ENCODE data around the gene CFAP99. TPM values are rescaled to one million over a fixed set of nuclear protein-coding genes. Genes with fewer than 3 reads are reported as not detected.

Gene CFAP99
- total RNA-seq, 1 donor from 2014 or later: 0.17 TPM

DNA sequence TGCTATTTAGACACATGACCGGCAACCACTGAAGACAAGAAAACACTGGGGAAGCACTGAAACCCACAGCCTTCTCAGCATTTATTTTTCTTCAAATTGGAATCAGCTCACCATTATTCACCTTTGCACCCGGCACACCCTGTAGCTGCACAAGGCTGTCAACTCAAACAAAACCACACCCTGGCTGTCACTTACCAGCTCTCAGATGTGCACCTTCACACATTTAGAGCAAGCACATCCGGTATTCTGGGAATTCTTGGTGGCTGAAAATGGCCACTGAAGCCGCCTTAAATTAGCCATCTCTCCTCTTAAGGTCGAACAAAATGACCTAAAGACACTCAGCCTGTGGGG is 6.2 kb upstream of the CFAP99 start:
- DNase-seq: no peak

DNA sequence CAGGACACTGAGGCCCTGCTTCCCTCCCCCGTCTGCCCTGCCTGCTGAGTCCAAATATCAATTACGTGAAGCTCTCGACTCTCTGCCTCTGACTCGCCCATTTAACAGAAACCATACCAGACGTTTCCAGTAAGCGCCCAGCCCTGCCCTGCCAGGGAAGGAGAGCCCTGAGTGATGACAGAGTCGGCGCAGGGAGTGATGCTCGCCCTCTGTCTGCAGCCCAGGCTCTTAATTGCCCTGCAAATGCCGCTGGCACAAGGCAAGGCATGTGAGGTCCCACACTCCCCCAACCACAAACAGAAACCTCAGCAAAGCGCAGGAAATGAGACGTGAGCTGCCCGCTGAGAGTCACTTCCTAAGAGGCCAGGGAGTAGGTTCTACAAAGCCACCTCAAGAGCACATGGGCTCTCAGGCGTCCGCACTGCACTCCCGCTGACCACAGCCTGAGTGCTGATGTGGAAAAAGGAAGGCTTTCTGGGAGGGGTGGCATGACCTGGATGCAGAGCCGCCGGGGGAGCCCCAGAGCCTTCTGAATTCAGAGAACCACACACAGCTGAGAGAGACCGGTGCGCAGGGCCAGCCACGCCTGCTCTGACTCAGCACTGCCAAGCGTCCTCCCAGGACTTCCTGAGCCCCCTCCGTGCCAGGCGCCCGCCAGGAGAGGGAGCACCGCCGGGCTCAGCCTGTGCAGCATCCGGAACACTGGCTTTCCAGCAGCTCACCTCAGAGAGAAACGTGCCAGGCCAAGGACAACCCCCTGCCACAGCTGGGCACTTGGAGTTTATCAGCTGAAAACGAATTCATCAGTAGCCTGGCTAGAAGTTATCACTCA is 5.7 kb upstream of the CFAP99 start:
- peak; percentile 97 for DNase-seq

- DNase-seq: peak; percentile 62
These were observed 4.7 kb upstream of the CFAP99 start for GRCh38 chr4:2413821-2414610.

- DNase-seq: no peak
These were observed 3.5 kb upstream of the CFAP99 start for GRCh38 chr4:2415213-2415612.

GRCh38 chr4:2415881-2416563 is 2.7 kb upstream of the CFAP99 start:
- peak; percentile 47 for DNase-seq

DNA sequence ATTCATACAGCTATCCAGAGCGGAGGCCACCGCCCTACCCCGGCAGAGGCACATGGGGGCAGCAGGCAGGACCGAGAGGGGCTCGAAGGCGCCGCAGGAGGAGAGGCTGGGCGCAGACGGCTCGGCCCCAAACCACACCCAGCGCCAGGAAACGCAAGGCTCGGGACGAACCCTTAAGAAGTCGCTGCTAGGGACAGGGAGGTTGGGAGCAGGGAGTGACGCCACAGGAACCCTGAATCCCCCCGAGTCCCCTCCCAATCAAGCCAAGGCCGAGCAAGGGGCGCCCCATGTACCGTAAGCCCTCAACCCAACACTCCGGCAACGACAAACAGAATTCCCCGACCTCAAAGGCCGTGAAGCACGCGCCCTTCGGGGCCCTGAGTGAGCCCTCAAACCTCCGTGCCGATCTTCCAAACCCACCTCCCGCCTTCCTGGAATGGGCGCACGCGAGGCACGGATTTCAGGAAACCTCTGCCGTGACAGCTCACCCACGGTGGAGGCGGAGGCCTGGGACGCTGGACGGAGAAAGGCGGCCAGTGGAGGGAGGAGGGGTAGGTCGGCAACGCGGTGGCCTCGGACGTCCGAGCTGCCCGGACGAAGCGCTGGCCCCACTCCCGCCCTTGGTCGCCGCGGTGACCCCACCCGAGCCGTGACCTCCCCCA is 2.1 kb upstream of the CFAP99 start:
- DNase-seq: peak; percentile 62

DNA sequence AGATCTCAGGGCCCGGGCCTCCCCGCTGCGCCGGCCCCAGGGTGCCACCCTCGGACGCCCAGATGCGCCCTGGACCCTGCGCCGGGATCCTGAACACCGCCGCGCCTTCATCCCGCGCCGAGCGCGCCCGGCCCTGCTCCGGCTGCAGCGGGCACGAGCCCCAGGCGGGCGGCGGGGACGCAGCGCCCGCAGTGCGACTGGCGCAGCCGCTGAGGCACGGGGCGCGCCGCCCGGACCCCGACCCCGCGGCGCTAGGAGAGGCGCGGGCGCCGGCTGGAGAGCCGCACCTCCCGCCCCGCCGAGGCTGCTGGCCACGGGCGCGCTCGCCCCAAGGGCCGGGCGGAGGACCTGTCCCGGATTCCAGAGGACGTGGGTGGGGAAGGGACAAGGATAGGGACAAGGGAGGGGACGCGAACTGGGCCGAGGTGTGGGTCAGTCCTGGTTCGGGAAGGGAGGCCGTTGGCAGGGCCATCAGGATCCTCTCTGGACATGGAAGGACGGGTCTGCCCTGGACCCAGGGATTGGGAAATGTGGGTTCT is 1.5 kb upstream of the CFAP99 start:
- peak; percentile 48 for DNase-seq

DNA sequence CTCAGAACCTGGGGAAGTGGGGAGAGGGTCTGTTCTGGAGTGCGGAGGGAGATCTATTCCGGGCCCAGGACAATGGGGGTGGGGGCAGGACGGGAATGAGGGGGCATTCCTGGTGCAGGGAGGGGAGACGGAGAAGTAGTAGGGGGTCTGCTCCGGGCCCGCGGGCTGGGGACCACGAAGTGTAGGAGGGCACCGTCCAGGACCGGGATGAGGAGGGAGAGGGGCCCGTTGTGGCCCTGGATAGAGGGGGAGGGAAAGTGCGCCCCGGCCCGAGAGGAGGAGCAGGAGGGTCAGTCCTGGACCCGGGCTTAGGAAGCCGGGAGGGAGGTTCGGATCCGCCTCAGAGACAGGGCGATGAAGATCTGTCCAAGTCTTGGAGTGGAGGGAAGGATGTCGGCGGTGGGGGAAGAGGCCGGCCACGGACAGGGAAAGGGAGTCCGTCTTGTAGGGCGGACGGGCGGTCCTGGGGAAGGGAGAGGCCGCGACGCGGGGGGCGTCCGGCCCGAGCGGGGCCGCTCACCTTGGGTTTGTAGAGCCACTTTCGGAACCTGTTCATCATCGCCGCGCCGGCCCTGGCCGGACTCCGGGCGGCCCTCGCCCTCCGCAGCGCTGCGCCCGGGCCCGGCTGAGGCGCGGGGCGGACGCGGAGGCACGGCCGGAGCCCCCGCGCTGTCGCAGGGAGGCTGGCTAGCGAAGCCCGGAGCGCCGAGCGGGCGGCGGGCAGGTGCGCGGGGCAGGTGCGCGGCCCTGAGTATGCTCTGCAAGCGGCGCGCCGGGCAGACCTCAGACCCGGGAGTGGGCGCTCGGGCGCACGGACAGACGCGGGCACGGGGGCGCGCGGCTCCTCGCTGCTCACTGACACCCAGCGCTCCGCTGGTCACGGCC is 748 bp upstream of the CFAP99 start, which contains the start of gene ZFYVE28:
ZFYVE28 (minus strand) TSS at position 881 of the 885 bp plus-strand sequence; CDS start at position 559, 322 bp downstream.
- DNase-seq: peak; percentile 55

DNA sequence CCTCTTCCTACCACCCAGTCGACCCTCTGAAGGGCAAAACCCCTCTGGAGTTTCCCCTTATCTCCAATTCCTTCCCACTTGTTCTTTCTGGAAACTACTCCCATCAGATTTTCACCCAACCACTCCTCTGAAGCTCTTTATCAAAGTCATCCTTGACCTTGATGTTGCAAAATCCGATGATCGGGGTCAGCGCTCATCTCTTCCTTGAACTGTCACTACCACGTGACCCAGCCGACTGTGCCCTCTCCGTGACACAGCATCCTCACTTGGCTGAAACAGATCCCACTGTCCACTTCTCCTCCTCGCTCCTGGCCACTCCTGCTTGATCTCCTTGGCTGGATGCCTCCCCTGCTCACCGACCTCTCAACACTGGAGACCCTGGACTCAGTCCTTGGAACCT is 1.1 kb downstream of the CFAP99 start:
- DNase-seq: no peak

DNA sequence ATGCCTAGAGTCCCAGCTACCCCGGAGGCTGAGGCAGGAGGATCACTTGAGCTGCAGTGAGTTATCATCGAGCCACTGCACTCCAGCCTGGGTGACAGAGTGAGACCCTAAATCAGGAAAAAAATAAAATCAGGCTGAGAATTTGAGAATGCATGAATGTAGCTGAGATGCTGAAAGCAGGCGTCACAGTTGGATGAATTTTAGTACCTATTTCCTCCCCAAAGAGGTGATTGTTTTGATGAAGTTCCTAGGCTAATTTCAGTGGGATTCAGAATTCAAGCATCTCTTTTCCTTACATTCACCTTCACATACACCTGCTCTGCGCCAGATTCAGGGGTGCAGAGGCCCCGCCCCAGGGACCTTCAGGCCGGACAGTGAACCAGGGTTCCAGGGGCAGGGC is 3.2 kb downstream of the CFAP99 start:
- DNase-seq: no peak

DNA sequence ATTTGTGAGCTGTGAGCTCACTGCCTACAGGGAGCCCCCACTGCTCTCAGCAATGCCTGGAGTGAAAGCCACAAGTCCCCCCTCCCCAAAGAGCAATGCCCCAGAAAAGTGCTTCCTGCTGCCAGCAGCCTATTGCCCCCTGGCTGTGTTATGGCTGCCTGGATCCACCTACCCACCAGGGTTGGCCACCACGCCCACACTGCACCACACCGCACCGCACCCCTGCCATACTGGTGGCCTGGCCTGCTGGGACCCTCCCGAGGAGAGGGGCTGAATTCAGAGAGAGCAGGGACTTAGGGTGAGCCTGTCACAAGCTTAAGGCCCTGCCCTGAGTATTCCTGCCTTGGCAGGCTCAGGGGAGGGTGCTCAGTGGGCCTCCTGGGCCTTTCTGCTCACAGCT is 4.3 kb downstream of the CFAP99 start:
- DNase-seq: no peak

- DNase-seq: no peak
These were observed 4.9 kb downstream of the CFAP99 start for GRCh38 chr4:2423695-2424094.

GRCh38 chr4:2424581-2424980 is 5.8 kb downstream of the CFAP99 start:
- DNase-seq: no peak

DNA sequence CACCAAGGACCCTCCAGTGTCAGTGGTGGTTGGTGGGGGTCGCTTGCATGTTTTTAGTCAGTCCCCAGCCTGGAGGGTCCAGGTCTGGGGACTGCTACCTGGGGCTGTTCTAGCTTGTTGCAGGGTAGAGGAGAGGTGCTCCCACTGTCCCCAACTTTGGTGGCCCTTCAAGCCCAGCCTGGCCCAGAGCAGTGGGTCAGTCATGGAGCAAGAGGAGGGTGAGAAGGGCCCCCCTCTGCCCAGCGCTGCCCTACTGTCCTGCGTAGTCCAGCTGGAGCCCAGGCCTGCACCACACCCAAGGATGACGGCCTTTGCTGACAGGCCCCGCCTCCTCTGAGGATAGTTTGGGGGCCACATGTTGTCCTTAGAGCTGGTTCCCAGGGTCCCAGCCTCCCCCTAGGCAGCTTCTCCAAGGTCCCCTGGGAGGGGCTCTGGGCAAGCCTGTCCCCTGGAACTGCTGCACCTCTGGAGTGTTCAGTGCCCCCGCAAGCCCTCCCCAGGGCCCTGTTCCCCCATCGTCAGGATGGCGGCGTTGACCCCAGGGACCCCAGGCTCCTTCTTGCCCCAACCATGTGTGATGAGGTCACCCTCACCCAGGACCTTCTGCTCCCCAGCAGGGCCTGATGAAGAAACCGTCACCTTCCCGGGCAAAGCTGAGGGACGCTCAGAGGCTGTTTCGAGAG is 6.8 kb downstream of the CFAP99 start:
- DNase-seq: no peak

GRCh38 chr4:2426069-2426397 is 7.3 kb downstream of the CFAP99 start:
- no peak for DNase-seq

DNA sequence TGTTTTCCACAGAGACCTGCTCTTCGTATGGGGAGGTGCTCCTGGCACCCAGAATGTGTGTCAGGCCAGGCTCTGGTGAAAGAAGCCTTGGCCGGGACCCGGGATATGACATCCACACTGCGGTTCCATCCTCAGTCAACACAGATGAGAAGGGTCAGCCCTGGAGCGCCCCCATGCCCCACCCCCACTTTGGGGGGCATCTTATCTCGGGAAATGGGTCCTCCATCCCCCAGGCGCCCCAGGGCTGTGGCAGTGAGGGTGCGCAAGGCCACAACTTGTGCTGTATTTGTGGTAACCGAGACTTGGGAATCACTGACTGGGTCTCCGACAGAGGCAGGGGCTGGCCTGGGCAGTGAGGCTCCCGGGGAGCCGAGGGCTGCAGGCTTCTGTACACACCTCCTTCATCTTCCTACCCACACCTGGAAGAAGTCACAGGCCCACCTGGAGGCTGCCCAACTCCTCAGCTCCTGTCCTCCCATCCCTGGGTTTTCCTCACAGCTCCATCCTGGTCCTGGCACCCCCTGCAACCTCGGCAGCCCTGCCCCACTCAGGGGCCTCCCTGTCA is 8.0 kb downstream of the CFAP99 start:
- no peak for DNase-seq

DNA sequence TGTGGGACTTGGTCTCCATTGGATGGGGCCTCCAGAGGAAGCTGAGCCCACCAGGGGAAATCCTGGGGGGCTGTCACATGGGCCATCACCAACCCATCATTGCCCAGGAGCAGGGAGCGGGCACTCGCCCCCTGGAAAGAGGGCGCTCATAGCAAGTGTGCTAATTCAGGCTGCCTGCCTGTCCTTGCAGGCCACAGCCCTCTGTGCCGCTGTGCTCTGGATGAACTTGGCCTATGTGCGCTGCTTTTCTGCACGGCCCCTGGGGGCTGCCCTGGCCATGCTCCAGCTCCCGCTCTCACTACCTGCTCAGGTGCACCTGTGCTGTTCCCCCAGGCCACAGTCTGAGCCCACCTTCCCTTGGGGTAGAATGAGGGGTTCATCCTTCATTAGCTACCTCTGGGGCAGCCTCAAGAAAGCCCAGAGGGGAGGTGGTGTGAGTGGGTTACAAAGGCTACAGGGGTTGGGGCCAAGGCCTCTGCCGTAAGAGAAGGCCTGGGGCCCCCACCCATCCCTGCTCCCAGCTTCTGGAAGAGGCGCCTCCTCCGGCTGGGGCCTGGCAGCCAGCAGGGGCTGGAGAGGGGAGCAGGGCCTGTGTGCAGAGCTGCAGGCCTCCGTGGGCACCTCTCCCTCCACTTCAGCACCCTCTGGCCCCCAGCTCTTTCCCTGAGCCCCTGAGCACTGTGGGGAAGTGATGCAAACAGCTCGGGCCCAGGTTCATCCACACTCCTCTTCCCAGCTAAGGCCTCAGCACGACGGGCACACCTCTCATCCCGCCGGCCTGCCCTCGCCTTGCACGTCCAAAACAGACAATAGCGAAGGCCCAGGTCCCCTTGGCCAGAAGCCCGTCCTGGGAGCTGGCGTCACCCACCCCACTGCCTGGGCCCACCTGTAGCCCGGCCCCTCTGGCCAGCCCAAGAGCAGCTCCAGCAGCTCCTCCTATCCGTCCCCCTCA is 8.9 kb downstream of the CFAP99 start:
- DNase-seq: no peak

GRCh38 chr4:2428496-2429213 is 9.9 kb downstream of the CFAP99 start:
- no peak for DNase-seq

Data from dermis blood vessel endothelial cell (primary cell).